Stimulated activated CD4-positive, alpha-beta T cell treated with anti-CD3 and anti-CD28 coated beads, TNF-alpha, amount 100 ng/mL, for 24 hours (primary cell): ENCODE data around the gene BRD1.
"Not testable (repeated sequence)": the region's sequence is repeated elsewhere in the genome, so short reads cannot be mapped to it uniquely, and the experiment has no call there.

Experiments
- DNase-seq, 3 experiments: peaks; one replicate each; pipeline ENCODE4 v3.0.0-alpha.2; 2020; ENCODE audit warnings: low read depth in 3 of 3

The BRD1 gene

DNA sequence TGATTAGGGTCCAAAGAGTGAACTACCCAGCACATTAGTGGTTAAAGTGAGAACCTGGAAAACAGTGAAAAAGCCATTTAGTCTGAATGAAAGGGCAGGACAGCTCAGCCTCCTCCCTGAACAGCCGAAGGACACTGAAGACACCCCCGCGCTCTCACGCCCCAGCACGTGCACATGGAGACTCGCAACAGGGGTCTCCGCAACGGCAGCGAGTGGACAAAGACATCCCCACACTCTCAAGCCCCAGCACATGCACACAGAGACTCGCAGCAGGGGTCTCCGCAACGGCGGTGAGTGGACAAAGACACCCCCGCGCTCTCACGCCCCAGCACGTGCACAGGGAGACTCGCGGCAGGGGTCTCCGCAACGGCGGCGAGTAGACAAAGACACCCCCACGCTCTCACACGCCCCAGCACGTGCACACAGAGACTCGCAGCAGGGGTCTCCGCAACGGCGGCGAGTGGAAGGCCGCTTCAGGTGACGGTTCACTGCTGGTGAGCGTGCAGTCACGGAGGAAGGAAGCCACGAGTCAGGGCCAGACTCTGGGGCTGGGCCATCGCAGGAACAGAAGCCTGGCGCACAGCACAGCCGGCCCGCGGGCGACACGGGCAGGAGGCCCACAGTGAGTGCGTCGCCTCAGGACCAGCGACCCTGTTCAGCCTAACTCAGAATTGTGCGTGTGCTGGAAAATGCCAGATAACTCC lies 43.6 kb downstream of the BRD1 start:
- no peak for DNase-seq

DNA sequence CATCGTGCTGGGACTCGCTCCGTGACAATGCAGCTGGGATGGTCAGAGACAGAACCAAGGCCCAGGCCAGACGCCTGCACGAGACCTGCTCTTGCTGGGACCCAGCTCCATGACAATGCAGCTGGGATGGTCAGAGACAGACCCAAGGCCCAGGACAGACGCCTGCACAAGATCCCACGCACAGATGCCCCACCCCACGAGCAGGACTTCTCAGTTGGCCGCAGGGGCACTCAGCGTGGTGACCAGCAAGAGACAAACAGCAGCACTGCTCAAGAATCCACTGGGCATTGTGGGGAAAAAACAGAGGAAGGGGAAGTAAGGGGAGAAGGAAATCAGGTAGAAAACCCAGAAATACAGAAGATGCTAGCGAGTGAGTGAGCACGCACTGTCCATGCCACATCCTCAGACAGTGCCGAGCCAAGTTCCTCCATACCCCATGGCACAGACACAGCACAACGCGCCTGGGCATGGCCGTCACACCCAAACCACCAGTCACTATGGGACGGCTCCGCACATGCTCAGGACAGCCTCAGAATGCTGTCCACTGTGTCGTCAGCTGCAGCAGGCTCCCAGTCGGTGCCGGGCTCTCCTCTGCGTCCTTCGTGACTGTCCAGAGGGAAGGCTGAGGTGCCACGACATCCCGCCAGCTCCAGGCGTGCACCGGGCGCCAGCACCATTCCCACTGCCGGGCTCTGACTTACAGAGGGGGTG lies 44.5 kb downstream of the BRD1 start:
- no peak for DNase-seq

DNA sequence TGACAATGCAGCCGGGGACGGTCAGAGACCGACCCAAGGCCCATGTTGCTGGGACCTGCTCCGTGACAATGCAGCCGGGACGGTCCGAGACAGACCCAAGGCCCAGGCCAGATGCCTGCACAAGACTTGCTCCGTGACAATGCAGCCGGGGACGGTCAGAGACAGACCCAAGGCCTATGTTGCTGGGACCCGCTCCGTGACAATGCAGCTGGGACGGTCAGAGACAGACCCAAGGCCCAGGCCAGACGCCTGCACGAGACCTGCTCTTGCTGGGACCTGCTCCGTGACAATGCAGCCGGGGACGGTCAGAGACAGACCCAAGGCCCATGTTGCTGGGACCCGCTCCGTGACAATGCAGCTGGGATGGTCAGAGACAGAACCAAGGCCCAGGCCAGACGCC lies 45.8 kb downstream of the BRD1 start:
- not testable (repeated sequence) for DNase-seq

DNA sequence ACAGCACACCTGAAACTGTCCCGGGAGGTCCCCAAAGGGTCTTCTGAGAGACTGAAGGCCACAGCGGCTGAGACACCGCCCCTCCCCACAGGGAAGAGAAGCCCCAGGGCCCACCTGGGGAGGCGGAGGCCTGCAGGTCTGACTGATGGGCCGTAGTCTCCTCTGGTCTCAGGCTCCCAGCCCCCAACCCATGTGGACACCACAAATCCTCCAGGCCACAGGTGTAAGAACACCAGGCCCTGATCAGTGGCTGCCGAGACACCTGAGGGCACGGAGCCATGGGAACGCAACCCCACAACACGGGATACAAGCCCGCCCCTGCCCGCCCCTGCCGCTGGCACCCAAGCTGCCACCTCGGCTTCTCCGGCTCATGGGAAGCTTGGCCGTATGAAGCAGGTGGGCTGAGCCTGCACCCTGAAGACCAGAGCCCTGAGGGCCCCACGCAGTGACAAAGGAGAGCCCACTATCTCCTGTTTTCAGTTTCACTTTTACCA lies 46.3 kb downstream of the BRD1 start:
- DNase-seq = no peak

GRCh38 chr22:49780698-49781288 lies 46.9 kb downstream of the BRD1 start:
- DNase-seq = no peak

GRCh38 chr22:49779853-49780697 lies 47.6 kb downstream of the BRD1 start:
- DNase-seq = no peak

- DNase-seq = no peak
These were observed 48.5 kb downstream of the BRD1 start for GRCh38 chr22:49779211-49779610.

DNA sequence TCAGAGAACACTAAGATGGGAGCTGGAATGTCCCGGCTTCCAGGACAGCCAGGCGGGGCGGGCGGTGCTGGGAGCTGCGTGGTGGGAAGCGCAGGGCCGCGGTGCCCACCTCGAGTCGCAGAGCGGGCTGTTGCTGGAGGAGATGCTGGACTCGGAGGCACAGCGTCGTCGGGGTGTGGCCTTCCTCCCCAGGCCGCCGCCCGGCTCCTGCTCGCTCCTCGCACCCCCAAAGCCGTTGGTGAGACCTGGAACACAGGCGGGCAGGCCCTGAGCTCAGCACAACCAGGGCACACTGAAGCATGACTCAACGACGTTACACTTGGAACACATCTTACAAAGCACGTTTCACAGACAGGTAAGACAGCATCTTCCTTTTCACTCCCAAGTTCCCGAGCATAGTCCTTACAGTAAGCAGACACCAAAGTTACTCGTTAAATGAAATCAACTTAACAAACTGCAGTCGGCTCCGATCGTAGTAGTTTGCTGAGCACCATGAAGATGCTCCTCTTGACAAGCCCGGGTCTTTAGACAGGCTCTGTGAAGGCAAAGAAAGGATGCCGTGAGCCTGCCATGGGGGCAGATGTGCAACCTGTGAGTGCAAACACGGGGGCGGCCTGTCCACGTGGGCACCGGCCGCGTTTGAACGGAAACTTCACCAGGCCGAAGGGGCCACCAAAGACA lies 50.0 kb downstream of the BRD1 start:
- DNase-seq = no peak

GRCh38 chr22:49776891-49777290 lies 50.8 kb downstream of the BRD1 start:
- no peak for DNase-seq

- DNase-seq = no peak
These were observed 51.7 kb downstream of the BRD1 start for GRCh38 chr22:49775867-49776511.

DNA sequence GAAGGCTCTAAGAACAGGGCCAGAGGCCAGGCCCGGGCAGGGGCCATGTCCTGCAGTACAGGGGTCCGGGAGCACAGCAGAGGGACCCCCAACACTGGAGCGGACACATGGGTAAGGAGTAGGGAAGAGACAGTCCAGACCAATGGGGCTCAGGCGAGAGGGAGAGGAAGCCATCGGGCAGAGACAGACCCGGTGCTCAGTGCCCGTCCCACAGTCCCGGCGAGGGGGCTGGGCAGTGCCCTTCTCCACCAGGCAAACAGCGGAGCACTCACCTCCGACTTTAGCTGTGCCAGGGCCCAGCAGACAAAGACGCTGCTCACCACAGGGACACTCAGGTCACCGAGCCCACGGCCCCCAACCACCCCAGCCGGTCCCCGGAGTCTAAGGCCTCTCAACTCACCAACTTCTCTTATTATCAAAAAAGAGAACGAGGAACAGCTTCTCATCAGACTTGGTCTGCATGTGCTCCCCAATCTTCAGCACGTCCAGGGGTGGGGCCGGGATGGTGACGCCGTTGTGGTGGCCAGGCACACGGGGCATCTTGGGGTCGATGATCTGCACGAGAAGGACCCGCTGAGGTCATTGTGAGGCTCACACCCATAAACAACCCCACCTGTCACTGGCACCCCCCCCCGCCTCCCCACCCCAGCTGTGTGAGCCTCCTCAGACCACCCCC lies 52.3 kb downstream of the BRD1 start:
- DNase-seq = no peak

DNA sequence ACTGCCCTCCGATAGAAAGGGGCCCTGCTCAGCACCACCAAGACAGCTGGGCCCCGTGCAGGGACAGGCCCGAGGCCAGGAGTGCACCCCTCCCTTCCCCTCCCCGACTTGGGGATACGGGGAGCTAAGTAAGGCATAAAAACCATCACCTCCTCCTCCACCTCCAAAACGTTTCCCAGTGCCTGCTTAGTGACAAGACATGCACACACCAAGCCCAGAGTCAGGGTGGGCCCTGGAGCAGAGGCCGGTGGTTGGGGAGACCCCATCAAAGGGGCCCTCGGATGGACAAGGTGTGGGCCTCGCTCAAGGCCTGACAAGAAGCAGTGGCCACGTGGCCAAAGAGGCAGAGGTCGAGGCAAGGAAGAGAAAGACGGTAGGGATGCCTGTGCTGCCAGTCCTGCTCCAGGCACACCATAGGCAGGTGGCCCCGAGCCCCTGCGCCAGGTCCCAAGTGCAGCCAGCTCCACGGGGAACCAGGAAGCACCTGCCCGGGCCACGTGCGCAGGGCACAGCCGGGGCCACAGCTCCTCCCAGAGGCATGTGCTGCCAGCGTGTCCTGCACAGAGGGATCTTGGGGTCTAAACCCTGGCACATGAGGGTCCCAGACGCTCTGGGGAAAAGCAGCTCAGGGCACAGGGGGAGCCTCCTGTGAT lies 53.0 kb downstream of the BRD1 start:
- DNase-seq = no peak

- no peak for DNase-seq
These were observed 53.6 kb downstream of the BRD1 start for GRCh38 chr22:49774046-49774445.

DNA sequence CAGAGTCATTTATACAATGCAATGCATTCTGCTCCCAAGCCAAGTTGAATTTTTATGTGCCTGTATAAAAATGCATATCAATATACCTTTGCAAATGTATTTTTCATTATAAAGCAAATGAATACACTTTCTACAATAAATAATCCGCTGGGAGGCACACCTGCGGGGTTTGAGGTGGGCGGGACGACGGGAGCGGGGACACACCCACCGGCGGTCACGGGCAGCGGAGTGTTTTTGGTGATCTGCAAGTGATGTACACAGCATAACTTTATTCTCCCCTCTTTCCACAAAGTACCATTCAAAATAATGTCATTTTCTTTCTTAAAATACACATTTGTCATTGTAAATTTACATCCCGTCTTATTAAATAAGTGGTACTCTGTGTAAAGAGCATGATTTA lies 54.1 kb downstream of the BRD1 start:
- DNase-seq = no peak

DNA sequence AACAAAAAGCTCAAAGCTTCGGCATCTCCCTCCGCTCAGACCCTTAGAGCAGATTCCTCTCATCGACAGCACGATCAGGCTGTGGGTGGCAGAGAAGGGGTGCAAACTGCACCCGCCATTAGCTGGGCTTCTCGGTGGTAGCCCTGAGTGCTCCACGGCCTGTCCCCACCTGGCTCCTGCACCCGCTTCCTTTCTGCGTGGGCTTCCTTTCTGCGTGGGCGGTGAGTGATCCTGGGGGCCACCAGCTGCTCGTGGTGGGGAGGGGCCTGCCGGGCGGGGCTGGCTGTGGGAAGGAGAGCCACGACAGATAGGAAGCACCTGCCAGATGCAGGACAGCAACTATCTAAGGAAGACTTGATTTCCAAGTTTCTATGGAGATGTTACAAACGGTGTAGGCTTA lies 55.0 kb downstream of the BRD1 start:
- DNase-seq = no peak

DNA sequence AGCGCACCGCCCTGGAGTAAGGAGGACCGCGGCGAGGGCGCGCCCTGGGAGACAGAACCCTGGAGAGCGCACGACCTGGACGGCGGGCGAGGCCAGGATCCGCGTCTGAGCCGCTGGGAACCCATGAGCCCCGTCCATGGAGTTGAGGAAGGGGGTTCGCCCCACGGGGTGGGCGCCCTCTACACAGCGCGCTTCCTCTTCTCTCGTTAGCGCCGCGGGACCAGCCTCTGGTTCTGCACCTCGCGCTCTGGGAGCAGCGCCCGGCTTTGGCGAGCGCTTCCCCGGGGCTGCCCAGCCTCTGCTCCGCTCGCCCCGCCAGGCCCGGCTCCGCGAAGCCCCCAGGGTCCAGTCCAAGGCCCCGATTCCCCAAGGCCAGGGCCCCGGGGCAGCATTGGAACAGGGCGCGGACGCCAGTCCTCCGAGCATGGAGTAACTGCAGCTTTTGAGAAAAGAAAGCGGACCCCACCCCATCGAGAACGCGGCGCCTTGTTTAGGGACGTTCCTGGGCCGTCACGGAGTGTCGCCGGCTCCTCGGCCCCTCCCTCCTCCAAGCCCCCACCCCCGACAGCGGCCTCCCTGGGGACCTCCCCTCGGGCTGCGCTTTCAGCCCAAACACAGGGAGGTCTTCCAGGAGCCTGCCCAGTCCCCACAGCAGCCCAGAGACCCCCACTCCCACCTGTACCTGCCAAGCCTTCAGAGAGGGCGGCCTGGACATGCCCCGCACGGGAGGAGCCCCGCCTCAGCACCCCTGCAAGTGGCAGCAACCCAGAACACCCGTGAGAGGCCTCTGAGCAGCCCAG lies 56.2 kb downstream of the BRD1 start:
- no peak for DNase-seq

- DNase-seq = no peak
These were observed 57.0 kb downstream of the BRD1 start for GRCh38 chr22:49770547-49771265.
